ENCODE data around the gene CHCHD3. TPM values are rescaled to one million over a fixed set of nuclear protein-coding genes. Genes with fewer than 3 reads are reported as not detected.

CHCHD3 gene
- total RNA-seq, 1 experiment from 2014 or later: 149 TPM

DNA sequence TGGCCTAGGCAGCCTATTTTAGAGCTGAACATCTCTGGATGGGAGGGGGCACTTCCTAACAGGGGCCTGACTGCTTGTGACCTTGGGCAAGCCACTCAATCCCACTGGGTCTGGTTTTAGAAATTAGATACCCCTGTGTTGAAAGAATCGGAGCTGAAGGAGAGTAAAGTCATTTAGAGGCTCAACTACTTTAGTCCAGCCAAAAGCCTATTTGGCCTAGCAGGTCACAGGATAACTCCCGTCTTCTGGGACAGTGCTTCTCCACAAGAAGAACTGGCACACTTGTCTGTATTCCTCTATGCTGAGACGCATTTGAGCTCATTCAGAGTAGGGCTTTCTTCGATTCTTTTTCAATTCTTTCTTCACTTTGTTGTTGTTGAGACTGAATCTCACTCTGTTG is 224.2 kb downstream of the CHCHD3 start:
- no peaks in the 10 kb centered on the region for H4K20me1 ChIP-seq (ENCODE audit: low read length)
- H3K4me3 ChIP-seq (ENCODE audit: low read length): no peak overlapping the region
- H3K4me1 ChIP-seq (ENCODE audit: insufficient read depth, low read length): peaks cover 7% of the 10 kb centered on the region; the same call in 1 of the 2 replicates
- no peak overlapping the region for H3K4me2 ChIP-seq (ENCODE audit: low read length)
- DNase-seq: no peak
- H3F3A ChIP-seq (ENCODE audit: low read length, unreplicated experiment): no peaks in the 10 kb centered on the region
- intact Hi-C loops (cut with micrococcal nuclease): no loop called here
- no peak for TF ChIP-seq EZH2phosphoT487 (IDR thresholded peaks at IDR 0.05; ENCODE audit: borderline replicate concordance, low read length)
- TF ChIP-seq EZH2 (IDR thresholded peaks at IDR 0.05; ENCODE audit: low read length, unreplicated experiment): no peak
- TF ChIP-seq, protein P1, sequence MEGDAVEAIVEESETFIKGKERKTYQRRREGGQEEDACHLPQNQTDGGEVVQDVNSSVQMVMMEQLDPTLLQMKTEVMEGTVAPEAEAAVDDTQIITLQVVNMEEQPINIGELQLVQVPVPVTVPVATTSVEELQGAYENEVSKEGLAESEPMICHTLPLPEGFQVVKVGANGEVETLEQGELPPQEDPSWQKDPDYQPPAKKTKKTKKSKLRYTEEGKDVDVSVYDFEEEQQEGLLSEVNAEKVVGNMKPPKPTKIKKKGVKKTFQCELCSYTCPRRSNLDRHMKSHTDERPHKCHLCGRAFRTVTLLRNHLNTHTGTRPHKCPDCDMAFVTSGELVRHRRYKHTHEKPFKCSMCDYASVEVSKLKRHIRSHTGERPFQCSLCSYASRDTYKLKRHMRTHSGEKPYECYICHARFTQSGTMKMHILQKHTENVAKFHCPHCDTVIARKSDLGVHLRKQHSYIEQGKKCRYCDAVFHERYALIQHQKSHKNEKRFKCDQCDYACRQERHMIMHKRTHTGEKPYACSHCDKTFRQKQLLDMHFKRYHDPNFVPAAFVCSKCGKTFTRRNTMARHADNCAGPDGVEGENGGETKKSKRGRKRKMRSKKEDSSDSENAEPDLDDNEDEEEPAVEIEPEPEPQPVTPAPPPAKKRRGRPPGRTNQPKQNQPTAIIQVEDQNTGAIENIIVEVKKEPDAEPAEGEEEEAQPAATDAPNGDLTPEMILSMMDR (conservative IDR thresholded peaks at IDR 0.05; ENCODE audit: low read depth, low read length): no peak
- H3K27ac ChIP-seq (ENCODE audit: low read length): no peak overlapping the region
- no peaks in the 10 kb centered on the region for H3K27me3 ChIP-seq (ENCODE audit: low read length)
- H3K79me2 ChIP-seq (ENCODE audit: low read length): no peaks in the 10 kb centered on the region
- ATAC-seq: no peak
- H3K36me3 ChIP-seq (ENCODE audit: low read depth, low read length): no peaks in the 10 kb centered on the region
- no TSS peak for BruUV-seq (replicated peaks)
- H3K9ac ChIP-seq (ENCODE audit: low read length): no peak overlapping the region
- ChIA-PET CTCF (interaction anchor here (0.6 kb wide), 1 partner anchor 13 kb away, joined by 3 read pairs; no protein-coding TSS in a partner anchor), POLR2A (ENCODE audit: unreplicated experiment) (no interaction called here)
- H2AFZ ChIP-seq (ENCODE audit: low read length): no peak overlapping the region
- no peaks in the 10 kb centered on the region for H3K9me3 ChIP-seq (ENCODE audit: low read length)
- H3K9me2 ChIP-seq (replicated peaks; ENCODE audit: low read length): no peaks in the 10 kb centered on the region

DNA sequence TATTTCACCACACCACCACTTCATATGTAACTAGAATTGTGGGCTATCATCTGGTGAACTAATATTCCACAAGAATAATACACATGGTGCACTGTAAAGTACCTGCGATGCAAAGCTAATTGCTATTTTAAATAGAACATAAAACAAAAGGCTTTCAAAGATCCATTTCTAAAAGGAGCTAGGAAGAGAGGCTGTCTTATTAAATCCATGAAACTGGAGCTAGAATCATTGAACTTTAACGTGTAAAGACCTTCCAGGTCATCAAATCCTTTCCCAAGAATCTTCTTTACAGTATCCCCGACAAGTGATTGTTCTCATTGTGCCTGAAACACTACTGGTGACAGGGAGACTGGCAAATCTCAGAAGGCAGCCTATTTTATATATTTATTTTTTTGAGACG is 224.9 kb downstream of the CHCHD3 start:
- CTCF ChIA-PET: no interaction called here

DNA sequence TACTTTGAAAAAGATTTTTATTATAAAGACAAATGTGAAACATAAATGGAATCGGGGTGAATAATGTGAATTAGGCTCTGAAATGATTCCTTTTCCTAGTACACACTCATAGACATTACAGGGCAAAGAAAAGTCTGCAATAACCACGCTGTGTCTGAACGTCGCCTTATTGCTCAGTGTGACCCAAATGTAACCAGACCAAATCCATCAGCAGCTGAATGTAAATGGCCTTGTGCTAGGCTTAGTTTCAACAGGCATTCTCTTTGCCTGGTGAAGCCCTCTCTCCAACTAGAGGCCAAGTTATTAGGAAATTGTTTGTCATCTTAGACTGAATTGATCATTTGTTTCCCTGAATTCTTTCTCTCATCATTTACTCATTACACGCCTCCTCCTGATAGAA is 225.5 kb downstream of the CHCHD3 start:
- CTCF ChIA-PET: no interaction called here

More for the DNA sequence above, 224.9 kb downstream of the CHCHD3 start:
- Histone ChIP-seq H2AFZ (ENCODE audit: low read length) (no peak overlapping the region), H3K9me2 (replicated peaks; ENCODE audit: low read length) (no peaks in the 10 kb centered on the region), H3K79me2 (ENCODE audit: low read length) (no peaks in the 10 kb centered on the region), H3K4me2 (ENCODE audit: low read length) (no peak overlapping the region), H3K9me3 (ENCODE audit: low read length) (no peaks in the 10 kb centered on the region), H3K4me1 (ENCODE audit: insufficient read depth, low read length) (peaks cover 2% of the 10 kb centered on the region; the same call in 1 of the 2 replicates), H3K27ac (ENCODE audit: low read length) (no peak overlapping the region), H4K20me1 (ENCODE audit: low read length) (no peaks in the 10 kb centered on the region), H3F3A (ENCODE audit: low read length, unreplicated experiment) (no peaks in the 10 kb centered on the region), H3K4me3 (ENCODE audit: low read length) (no peak overlapping the region), H3K36me3 (ENCODE audit: low read depth, low read length) (no peaks in the 10 kb centered on the region), H3K27me3 (ENCODE audit: low read length) (no peaks in the 10 kb centered on the region), H3K9ac (ENCODE audit: low read length) (no peak overlapping the region)
- TF ChIP-seq, protein P1 (conservative IDR thresholded peaks at IDR 0.05; ENCODE audit: low read depth, low read length): no peak
- TF ChIP-seq EZH2phosphoT487 (IDR thresholded peaks at IDR 0.05; ENCODE audit: borderline replicate concordance, low read length) (no peak), EZH2 (IDR thresholded peaks at IDR 0.05; ENCODE audit: low read length, unreplicated experiment) (no peak)
- no TSS peak for BruUV-seq (replicated peaks)
- intact Hi-C loops (cut with micrococcal nuclease): no loop called here
- POLR2A ChIA-PET (ENCODE audit: unreplicated experiment): no interaction called here
- ATAC-seq: no peak
- no peak for DNase-seq

More for the DNA sequence above, 225.5 kb downstream of the CHCHD3 start:
- H4K20me1 ChIP-seq (ENCODE audit: low read length): no peaks in the 10 kb centered on the region
- H3K27ac ChIP-seq (ENCODE audit: low read length): no peak overlapping the region
- POLR2A ChIA-PET (ENCODE audit: unreplicated experiment): no interaction called here
- no peak overlapping the region for H3K9ac ChIP-seq (ENCODE audit: low read length)
- no TSS peak for BruUV-seq (replicated peaks)
- no peaks in the 10 kb centered on the region for H3K4me1 ChIP-seq (ENCODE audit: insufficient read depth, low read length)
- TF ChIP-seq EZH2phosphoT487 (IDR thresholded peaks at IDR 0.05; ENCODE audit: borderline replicate concordance, low read length) (no peak), EZH2 (IDR thresholded peaks at IDR 0.05; ENCODE audit: low read length, unreplicated experiment) (no peak)
- TF ChIP-seq, protein P1 (conservative IDR thresholded peaks at IDR 0.05; ENCODE audit: low read depth, low read length): no peak
- no peaks in the 10 kb centered on the region for H3F3A ChIP-seq (ENCODE audit: low read length, unreplicated experiment)
- no peaks in the 10 kb centered on the region for H3K79me2 ChIP-seq (ENCODE audit: low read length)
- no peaks in the 10 kb centered on the region for H3K36me3 ChIP-seq (ENCODE audit: low read depth, low read length)
- intact Hi-C loops (cut with micrococcal nuclease): no loop called here
- no peaks in the 10 kb centered on the region for H3K9me3 ChIP-seq (ENCODE audit: low read length)
- no peaks in the 10 kb centered on the region for H3K27me3 ChIP-seq (ENCODE audit: low read length)
- ATAC-seq (no peak), DNase-seq (no peak)
- no peak overlapping the region for H3K4me2 ChIP-seq (ENCODE audit: low read length)
- H3K9me2 ChIP-seq (replicated peaks; ENCODE audit: low read length): no peaks in the 10 kb centered on the region
- H3K4me3 ChIP-seq (ENCODE audit: low read length): no peak overlapping the region
- no peak overlapping the region for H2AFZ ChIP-seq (ENCODE audit: low read length)
